ENCODE measurements around the gene MSRB1. TPM values are rescaled to one million over a fixed set of nuclear protein-coding genes. Genes with fewer than 3 reads are reported as not detected.
A peak's percentile ranks its signal among the peaks of the same experiment; 100 is the strongest.

Gene MSRB1
- total and polyA plus RNA-seq, 2 of the 13 experiments (the other 11 are each of a cell fraction or from before 2014, with no cell fraction given), result 32.1 to 75.4 TPM

DNA sequence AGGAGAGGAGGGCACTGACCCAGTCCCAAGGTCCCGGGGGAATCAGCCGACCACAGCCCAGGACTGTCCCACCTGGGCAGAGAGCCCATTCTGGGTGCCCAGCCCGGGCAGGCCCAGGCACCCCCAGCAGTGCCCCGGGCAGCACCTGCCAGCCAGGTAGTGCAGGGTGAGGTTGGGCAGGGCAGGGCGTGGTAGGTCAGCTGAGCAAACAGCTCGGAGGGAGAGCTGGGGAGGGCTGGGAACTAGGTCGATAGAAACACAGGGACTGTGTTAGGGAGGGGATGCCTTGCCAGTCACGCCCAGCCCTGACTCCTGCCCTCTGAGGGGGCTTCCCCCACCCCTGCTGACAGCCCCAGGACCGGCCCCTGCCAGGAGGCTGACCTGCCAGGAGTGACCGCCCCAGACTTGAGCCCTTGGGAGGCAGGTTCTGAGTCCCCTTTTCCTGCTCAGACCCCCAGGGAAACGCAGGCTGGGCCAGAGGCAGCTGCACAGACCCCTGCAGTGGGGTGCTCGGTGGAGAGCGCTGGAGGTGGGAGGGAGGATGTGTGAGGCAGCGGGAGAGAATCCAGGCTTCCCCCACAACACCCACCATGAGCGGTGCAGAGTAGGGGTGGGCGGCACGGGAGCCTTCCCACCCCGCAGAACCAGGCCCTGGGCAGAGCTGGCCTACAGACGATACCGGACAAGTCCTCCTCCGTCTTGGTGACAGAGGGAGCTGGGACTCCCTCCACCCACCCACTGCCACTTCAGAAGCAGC, 29.5 kb downstream of the MSRB1 start (continued):
- TF ChIP-seq PTBP1 (IDR thresholded peaks at IDR 0.05; ENCODE audit: low read depth, low read length, poor library complexity, severe bottlenecking) (no peak), FOXM1 (CRISPR knock-in tag; IDR thresholded peaks at IDR 0.05) (no peak), RBFOX2 (IDR thresholded peaks at IDR 0.05; ENCODE audit: low read depth, low read length) (no peak), SP140L (CRISPR knock-in tag; IDR thresholded peaks at IDR 0.05; ENCODE audit: borderline replicate concordance) (no peak), MED1 (CRISPR knock-in tag; IDR thresholded peaks at IDR 0.05) (no peak), RBAK (CRISPR knock-in tag; IDR thresholded peaks at IDR 0.05) (no peak), ZNF563 (CRISPR knock-in tag; IDR thresholded peaks at IDR 0.05) (no peak), SCMH1 (CRISPR knock-in tag; IDR thresholded peaks at IDR 0.05; ENCODE audit: borderline replicate concordance) (no peak), ZNF354B (CRISPR knock-in tag; IDR thresholded peaks at IDR 0.05) (no peak), ZNF20 (CRISPR knock-in tag; IDR thresholded peaks at IDR 0.05) (no peak), ZNF12 (CRISPR knock-in tag; IDR thresholded peaks at IDR 0.05) (no peak), SP2 (CRISPR knock-in tag; IDR thresholded peaks at IDR 0.05) (no peak), ZNF367 (CRISPR knock-in tag; IDR thresholded peaks at IDR 0.05; ENCODE audit: borderline replicate concordance) (no peak), ZNF569 (CRISPR knock-in tag; IDR thresholded peaks at IDR 0.05; ENCODE audit: borderline replicate concordance) (no peak), ZFP62 (CRISPR knock-in tag; IDR thresholded peaks at IDR 0.05) (no peak)
- TF ChIP-seq, protein P1, sequence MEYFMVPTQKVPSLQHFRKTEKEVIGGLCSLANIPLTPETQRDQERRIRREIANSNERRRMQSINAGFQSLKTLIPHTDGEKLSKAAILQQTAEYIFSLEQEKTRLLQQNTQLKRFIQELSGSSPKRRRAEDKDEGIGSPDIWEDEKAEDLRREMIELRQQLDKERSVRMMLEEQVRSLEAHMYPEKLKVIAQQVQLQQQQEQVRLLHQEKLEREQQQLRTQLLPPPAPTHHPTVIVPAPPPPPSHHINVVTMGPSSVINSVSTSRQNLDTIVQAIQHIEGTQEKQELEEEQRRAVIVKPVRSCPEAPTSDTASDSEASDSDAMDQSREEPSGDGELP (IDR thresholded peaks at IDR 0.05; ENCODE audit: borderline replicate concordance, low read depth), result peak; percentile 89
- TF ChIP-seq, protein P2, sequence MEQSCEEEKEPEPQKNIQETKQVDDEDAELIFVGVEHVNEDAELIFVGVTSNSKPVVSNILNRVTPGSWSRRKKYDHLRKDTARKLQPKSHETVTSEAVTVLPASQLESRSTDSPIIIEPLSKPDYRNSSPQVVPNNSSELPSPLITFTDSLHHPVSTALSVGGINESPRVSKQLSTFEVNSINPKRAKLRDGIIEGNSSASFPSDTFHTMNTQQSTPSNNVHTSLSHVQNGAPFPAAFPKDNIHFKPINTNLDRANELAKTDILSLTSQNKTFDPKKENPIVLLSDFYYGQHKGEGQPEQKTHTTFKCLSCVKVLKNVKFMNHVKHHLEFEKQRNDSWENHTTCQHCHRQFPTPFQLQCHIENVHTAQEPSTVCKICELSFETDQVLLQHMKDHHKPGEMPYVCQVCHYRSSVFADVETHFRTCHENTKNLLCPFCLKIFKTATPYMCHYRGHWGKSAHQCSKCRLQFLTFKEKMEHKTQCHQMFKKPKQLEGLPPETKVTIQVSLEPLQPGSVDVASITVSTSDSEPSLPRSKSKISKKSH (CRISPR knock-in tag; IDR thresholded peaks at IDR 0.05; ENCODE audit: borderline replicate concordance), result no peak
- TF ChIP-seq, protein P3, sequence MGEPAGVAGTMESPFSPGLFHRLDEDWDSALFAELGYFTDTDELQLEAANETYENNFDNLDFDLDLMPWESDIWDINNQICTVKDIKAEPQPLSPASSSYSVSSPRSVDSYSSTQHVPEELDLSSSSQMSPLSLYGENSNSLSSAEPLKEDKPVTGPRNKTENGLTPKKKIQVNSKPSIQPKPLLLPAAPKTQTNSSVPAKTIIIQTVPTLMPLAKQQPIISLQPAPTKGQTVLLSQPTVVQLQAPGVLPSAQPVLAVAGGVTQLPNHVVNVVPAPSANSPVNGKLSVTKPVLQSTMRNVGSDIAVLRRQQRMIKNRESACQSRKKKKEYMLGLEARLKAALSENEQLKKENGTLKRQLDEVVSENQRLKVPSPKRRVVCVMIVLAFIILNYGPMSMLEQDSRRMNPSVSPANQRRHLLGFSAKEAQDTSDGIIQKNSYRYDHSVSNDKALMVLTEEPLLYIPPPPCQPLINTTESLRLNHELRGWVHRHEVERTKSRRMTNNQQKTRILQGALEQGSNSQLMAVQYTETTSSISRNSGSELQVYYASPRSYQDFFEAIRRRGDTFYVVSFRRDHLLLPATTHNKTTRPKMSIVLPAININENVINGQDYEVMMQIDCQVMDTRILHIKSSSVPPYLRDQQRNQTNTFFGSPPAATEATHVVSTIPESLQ (CRISPR knock-in tag; conservative IDR thresholded peaks at IDR 0.05), result no peak

Data from HepG2 (cell line).